ENCODE measurements around the gene PPP1R16B. TPM values are rescaled to one million over a fixed set of nuclear protein-coding genes. Genes with fewer than 3 reads are reported as not detected.

PPP1R16B gene
- polyA plus RNA-seq, 3 donors: 2.9 to 9.0 (median 6.8) TPM

- H3K27ac ChIP-seq (ENCODE audit: low read depth, low read length): peak within 1 kb of the TSS; percentile 29
- WGBS, 3 donors: 0 to 1% (median 0%) methylated on average over 70 of the region's 70 CpGs
Observed at GRCh38 chr20:38962044-38962927, 156.8 kb downstream of the PPP1R16B start, which contains the start of gene DHX35. DHX35 (plus strand) TSS chr20:38962344; CDS start chr20:38962368, 24 bp downstream.

DNA sequence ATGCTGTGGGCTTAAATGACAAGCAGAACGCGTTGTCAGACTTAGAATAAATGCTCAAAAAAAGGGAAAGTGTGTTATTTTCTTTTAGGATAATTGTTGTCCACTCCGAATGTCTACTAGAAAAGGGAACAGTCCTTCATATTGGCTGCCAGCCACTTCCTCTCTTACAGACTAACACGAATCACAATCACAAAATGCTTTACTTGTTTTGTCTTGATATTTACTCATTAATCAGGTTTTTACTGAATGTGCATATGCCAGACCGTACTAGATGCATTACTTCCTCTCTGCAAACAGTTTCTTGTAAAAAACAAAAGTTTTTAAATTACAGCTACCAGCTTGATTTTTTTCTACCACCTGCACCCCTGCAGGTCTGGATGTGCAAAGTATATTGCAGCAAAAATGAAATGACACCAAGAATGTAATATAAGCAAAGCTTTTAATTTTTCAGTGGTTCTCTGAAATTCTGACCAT, 157.5 kb downstream of the PPP1R16B start:
- 1 to 3% (median 2%) methylated on average over 5 of the region's 5 CpGs for WGBS, 3 donors
- H3K27ac ChIP-seq (ENCODE audit: low read depth, low read length): no peak overlapping the region

DNA sequence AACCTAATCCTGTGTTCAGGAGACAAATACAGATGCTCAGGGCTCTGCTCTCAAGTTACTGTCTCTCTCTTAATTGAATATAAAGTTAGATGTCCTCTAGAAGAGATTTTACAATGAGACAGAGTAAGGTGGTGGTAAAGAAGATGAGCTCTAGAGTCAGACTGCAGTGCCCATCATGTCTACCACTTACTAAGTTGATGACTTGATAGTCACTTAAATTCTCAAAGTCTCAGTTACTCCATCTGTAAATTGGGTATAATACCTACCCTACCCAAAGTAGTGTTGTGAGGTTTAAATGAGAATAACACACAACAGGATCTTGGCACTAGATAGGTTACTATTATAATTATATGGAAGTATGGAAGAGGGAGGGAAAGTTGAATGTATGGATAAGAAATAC, 158.2 kb downstream of the PPP1R16B start:
- no peak overlapping the region for H3K27ac ChIP-seq (ENCODE audit: low read depth, low read length)

DNA sequence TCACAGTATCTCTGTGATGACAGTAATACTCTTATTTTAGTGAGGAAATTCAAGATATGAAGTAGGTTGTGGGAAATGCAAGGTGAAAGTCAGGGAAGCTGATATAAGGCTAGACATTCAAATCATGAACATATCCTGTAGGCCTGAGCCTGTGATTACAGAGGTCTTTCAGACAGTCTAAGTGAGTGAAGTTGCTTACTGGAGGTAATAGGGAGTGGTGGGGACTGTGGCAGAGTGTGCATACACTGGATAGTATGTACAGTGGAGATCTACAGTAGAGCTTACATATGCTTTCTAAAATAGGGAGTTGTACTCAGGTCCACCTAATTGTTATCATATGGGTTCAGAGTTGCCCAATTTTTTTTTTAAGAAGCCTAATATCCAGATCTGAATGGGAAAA, 159.8 kb downstream of the PPP1R16B start:
- no peak overlapping the region for H3K27ac ChIP-seq (ENCODE audit: low read depth, low read length)

DNA sequence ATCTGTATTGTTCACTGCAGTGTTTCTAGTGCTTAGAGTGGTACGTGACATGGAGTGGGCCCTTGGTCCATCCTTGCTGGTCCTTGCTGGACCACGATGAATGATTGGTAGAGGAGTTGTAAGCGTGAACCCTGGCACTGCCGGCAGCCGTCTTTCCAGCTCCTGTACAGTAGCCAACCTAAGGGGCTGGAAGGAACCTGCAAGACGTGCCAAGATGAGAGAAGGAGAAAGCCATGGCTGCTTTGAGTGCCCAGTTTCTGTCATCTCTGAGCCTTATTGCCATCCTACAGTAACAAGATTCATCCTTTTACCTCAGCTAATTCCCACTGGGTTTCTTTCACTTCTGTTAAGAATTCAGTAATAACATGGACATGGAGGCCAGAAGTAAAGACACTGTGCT, 162.6 kb downstream of the PPP1R16B start:
- H3K27ac ChIP-seq (ENCODE audit: low read depth, low read length): no peak overlapping the region
- 85 to 90% (median 89%) methylated on average over 6 of the region's 6 CpGs for WGBS, 3 donors

GRCh38 chr20:38969708-38970107, 164.2 kb downstream of the PPP1R16B start:
- WGBS, 3 donors: 63 to 88% (median 72%) methylated on average over 4 of the region's 4 CpGs
- no peak overlapping the region for H3K27ac ChIP-seq (ENCODE audit: low read depth, low read length)

- 90 to 97% (median 96%) methylated on average over 1 of the region's 1 CpG for WGBS, 3 donors
Observed at GRCh38 chr20:38970302-38970701, 164.8 kb downstream of the PPP1R16B start.

More at GRCh38 chr20:38970302-38970701, 164.8 kb downstream of the PPP1R16B start:
- no peak overlapping the region for H3K27ac ChIP-seq (ENCODE audit: low read depth, low read length)

Other genes starting within 250 kb of the PPP1R16B start
- not detected for gene ADIG, start 224.5 kb upstream of the PPP1R16B start, polyA plus RNA-seq
- gene ARHGAP40, start 203.9 kb upstream of the PPP1R16B start, polyA plus RNA-seq: under 1 TPM in 2 of 3 donors, not detected in 1; 0.02 to 0.06 TPM
- not detected for gene SLC32A1, start 81.2 kb upstream of the PPP1R16B start, polyA plus RNA-seq
- gene ACTR5, start 57.2 kb upstream of the PPP1R16B start, polyA plus RNA-seq: 1 to 10 TPM; 3.1 to 5.0 (median 3.5) TPM
- under 1 TPM; 0.17 to 0.64 (median 0.56) TPM for gene FAM83D, start 120.7 kb downstream of the PPP1R16B start, polyA plus RNA-seq
- 1 to 10 TPM; 3.0 to 7.4 (median 6.9) TPM for gene DHX35, start 156.6 kb downstream of the PPP1R16B start, polyA plus RNA-seq